Measurements from ENCODE around the gene EXOSC9. TPM values are rescaled to one million over a fixed set of nuclear protein-coding genes. Genes with fewer than 3 reads are reported as not detected.

EXOSC9 gene
- polyA plus RNA-seq, 1 experiment: 14.3 TPM

GRCh38 chr4:121822796-121823504 is 21.8 kb downstream of the EXOSC9 start:
- H3K36me3 ChIP-seq (ENCODE audit: control insufficient read depth, insufficient read depth, low read length): 0 out of 2 replicates have a peak, but pooled peaks cover 1% of the 10 kb centered on the region

DNA sequence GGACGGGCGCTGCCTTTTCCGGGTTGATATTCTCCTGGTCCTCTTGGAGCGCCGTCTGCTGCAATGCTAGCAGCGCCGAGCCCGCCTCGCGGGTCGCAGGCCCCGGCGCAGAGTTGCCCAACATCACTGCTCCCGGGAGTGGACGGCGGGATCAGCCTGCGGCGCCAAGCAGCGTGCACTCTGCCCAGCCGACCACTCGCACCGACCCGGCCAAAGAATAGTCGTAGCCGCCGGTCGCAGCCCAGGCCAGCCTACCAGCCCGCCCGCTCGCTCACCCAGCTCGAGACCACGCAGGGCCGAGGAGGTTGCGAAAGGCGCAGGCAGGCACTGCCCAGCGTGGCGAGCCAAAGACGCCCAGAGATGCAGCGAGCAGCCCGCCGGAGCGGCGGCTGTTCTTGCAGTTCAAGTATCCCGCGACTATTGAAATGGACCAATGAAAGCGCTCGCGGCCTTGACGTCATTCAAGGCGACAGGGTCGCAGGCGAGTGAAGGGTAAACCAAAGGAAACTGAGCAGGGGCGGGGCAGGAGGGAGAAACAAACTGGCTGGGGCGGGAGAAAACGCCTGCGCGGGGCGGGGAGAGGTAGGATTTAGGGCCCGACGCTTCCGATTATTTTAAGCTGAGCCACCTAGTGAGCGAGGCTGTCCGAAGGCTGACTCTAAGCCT is 22.5 kb downstream of the EXOSC9 start, which contains the start of gene CCNA2:
CCNA2 (minus strand) TSS at position 379 of the 666 bp plus-strand sequence; CDS start at position 124, 255 bp downstream.
- TF ChIP-seq, protein P1, sequence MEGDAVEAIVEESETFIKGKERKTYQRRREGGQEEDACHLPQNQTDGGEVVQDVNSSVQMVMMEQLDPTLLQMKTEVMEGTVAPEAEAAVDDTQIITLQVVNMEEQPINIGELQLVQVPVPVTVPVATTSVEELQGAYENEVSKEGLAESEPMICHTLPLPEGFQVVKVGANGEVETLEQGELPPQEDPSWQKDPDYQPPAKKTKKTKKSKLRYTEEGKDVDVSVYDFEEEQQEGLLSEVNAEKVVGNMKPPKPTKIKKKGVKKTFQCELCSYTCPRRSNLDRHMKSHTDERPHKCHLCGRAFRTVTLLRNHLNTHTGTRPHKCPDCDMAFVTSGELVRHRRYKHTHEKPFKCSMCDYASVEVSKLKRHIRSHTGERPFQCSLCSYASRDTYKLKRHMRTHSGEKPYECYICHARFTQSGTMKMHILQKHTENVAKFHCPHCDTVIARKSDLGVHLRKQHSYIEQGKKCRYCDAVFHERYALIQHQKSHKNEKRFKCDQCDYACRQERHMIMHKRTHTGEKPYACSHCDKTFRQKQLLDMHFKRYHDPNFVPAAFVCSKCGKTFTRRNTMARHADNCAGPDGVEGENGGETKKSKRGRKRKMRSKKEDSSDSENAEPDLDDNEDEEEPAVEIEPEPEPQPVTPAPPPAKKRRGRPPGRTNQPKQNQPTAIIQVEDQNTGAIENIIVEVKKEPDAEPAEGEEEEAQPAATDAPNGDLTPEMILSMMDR (IDR thresholded peaks at IDR 0.05; ENCODE audit: insufficient read depth, low read depth, low read length): 0 out of 2 replicates have a peak, but pooled peaks have one; percentile 13
- DNase-seq (ENCODE audit: low read depth): peak; percentile 69
- CTCF ChIA-PET: interaction anchor here (0.7 kb wide), 1 partner anchor 87 kb away, joined by 3 read pairs; no protein-coding TSS in a partner anchor
- H3K36me3 ChIP-seq (ENCODE audit: control insufficient read depth, insufficient read depth, low read length): no peaks in the 10 kb centered on the region
- peak within 1 kb of the TSS; percentile 85 for H3K4me3 ChIP-seq (ENCODE audit: low read depth, low read length)
- H3K27me3 ChIP-seq (ENCODE audit: control insufficient read depth, insufficient read depth, low read length): no peaks in the 10 kb centered on the region
- POLR2A ChIA-PET: interaction anchor here (0.7 kb wide), 1 partner anchor 46 kb away, joined by 6 read pairs; no protein-coding TSS in a partner anchor

More at GRCh38 chr4:121822796-121823504, 21.8 kb downstream of the EXOSC9 start:
- Histone ChIP-seq H3K4me3 (ENCODE audit: low read depth, low read length) (peak overlapping the region; percentile 85), H3K27me3 (ENCODE audit: control insufficient read depth, insufficient read depth, low read length) (no peaks in the 10 kb centered on the region)
- DNase-seq (ENCODE audit: low read depth): no peak
- CTCF ChIA-PET: no interaction called here
- TF ChIP-seq, protein P1 (IDR thresholded peaks at IDR 0.05; ENCODE audit: insufficient read depth, low read depth, low read length): peak; percentile 17; the same call in 1 of the 2 replicates
- POLR2A ChIA-PET: no interaction called here

DNA sequence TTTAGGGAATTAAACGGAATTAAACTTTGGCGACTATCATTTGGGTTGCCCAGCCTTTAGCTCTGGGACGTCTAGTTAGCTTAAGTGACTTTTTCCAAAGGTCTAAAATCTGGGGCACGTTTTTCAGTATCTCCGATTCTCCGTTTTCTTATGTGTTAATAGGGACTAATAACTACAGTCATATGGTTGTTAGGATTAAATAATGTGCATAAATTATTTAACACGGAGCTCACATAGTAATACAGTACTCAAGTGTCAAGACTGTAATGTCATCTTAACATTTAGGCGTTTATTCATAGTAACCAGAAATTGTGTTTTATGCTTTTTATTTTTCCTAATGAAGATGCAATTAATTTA is 23.0 kb downstream of the EXOSC9 start:
- no peaks in the 10 kb centered on the region for H3K36me3 ChIP-seq (ENCODE audit: control insufficient read depth, insufficient read depth, low read length)
- POLR2A ChIA-PET: interaction anchor here (0.7 kb wide), 1 partner anchor 46 kb away, joined by 6 read pairs; no protein-coding TSS in a partner anchor
- no peaks in the 10 kb centered on the region for H3K27me3 ChIP-seq (ENCODE audit: control insufficient read depth, insufficient read depth, low read length)
- H3K4me3 ChIP-seq (ENCODE audit: low read depth, low read length): peak overlapping the region; percentile 85
- TF ChIP-seq, protein P1 (IDR thresholded peaks at IDR 0.05; ENCODE audit: insufficient read depth, low read depth, low read length): no peak
- CTCF ChIA-PET: interaction anchor here (0.7 kb wide), 1 partner anchor 87 kb away, joined by 3 read pairs; no protein-coding TSS in a partner anchor
- DNase-seq (ENCODE audit: low read depth): no peak

GRCh38 chr4:121824950-121825349 is 23.8 kb downstream of the EXOSC9 start:
- TF ChIP-seq, protein P1 (IDR thresholded peaks at IDR 0.05; ENCODE audit: insufficient read depth, low read depth, low read length): no peak
- POLR2A ChIA-PET: no interaction called here
- Histone ChIP-seq H3K36me3 (ENCODE audit: control insufficient read depth, insufficient read depth, low read length) (no peaks in the 10 kb centered on the region), H3K27me3 (ENCODE audit: control insufficient read depth, insufficient read depth, low read length) (no peaks in the 10 kb centered on the region), H3K4me3 (ENCODE audit: low read depth, low read length) (no peak overlapping the region)
- CTCF ChIA-PET: no interaction called here
- DNase-seq (ENCODE audit: low read depth): no peak

GRCh38 chr4:121827853-121828252 is 26.7 kb downstream of the EXOSC9 start:
- Histone ChIP-seq H3K4me3 (ENCODE audit: low read depth, low read length) (no peak overlapping the region), H3K27me3 (ENCODE audit: control insufficient read depth, insufficient read depth, low read length) (no peaks in the 10 kb centered on the region), H3K36me3 (ENCODE audit: control insufficient read depth, insufficient read depth, low read length) (peaks cover 1% of the 10 kb centered on the region; the same call in 1 of the 2 replicates)
- ChIA-PET POLR2A (interaction anchor here (0.6 kb wide), 1 partner anchor 22 kb away, joined by 5 read pairs; no protein-coding TSS in a partner anchor), CTCF (interaction anchor here (1.1 kb wide), 1 partner anchor 751 kb away, joined by 3 read pairs; no protein-coding TSS in a partner anchor)
- no peak for DNase-seq (ENCODE audit: low read depth)
- TF ChIP-seq, protein P1 (IDR thresholded peaks at IDR 0.05; ENCODE audit: insufficient read depth, low read depth, low read length): no peak

Data from BJ (cell line).